ENCODE results near the gene HOMEZ. TPM values are rescaled to one million over a fixed set of nuclear protein-coding genes. Genes with fewer than 3 reads are reported as not detected.
"Not testable (repeated sequence)": the region's sequence is repeated elsewhere in the genome, so short reads cannot be mapped to it uniquely, and the experiment has no call there.

Gene HOMEZ
- total RNA-seq, 2 donors from 2014 or later: 23.8 to 32.0 TPM

DNA sequence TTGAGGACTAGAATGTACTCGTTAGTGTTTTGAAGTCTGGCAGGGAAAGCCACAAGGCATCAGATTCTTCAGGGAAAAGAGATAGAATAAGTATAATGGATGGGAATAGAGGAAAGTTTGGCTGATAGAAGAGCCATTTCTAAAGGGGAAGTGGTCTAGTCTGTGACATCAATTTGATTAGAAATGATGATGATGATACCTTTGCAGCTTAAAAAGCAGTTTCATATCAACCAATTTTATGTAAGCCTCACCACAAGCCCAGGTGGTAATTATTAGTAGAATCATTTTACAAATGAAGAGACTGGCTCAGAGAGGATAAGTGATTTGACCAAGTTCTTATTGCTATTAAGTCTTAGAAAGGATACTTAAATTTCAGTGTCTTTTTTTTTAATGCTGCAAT is 45.3 kb downstream of the HOMEZ start:
- WGBS, 2 experiments (ENCODE audit: insufficient coverage in 1 of 2, insufficient read length in 1 of 2): 67 to 87% methylated on average over 1 of the region's 1 CpG
- Histone ChIP-seq H3K36me3 (ENCODE audit: control insufficient read depth, insufficient read depth, low read length) (no peaks in the 10 kb centered on the region), H3K9ac (ENCODE audit: extremely low read depth, low read length, poor library complexity, severe bottlenecking) (no peak overlapping the region), H3K9me3 (ENCODE audit: control insufficient read depth, low read length) (no peaks in the 10 kb centered on the region), H3K4me1 (ENCODE audit: control insufficient read depth, insufficient read depth, low read length) (no peaks in the 10 kb centered on the region), H3K27ac (ENCODE audit: low read depth, low read length) (no peak overlapping the region), H3K4me3 (ENCODE audit: low read length) (no peak overlapping the region), H3K27me3 (ENCODE audit: control insufficient read depth, insufficient read depth, low read length, poor library complexity, severe bottlenecking) (no peaks in the 10 kb centered on the region)
- TF ChIP-seq, protein P1, sequence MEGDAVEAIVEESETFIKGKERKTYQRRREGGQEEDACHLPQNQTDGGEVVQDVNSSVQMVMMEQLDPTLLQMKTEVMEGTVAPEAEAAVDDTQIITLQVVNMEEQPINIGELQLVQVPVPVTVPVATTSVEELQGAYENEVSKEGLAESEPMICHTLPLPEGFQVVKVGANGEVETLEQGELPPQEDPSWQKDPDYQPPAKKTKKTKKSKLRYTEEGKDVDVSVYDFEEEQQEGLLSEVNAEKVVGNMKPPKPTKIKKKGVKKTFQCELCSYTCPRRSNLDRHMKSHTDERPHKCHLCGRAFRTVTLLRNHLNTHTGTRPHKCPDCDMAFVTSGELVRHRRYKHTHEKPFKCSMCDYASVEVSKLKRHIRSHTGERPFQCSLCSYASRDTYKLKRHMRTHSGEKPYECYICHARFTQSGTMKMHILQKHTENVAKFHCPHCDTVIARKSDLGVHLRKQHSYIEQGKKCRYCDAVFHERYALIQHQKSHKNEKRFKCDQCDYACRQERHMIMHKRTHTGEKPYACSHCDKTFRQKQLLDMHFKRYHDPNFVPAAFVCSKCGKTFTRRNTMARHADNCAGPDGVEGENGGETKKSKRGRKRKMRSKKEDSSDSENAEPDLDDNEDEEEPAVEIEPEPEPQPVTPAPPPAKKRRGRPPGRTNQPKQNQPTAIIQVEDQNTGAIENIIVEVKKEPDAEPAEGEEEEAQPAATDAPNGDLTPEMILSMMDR (conservative IDR thresholded peaks at IDR 0.05): no peak
- Mint-ChIP-seq H3K27ac (no peak overlapping the region), H3K4me3 (no peak overlapping the region), H3K9me3 (no peaks in the 10 kb centered on the region), H3K36me3 (ENCODE audit: low read depth) (no peaks in the 10 kb centered on the region), H3K4me1 (peaks cover 3% of the 10 kb centered on the region), H3K27me3 (ENCODE audit: insufficient read depth) (no peaks in the 10 kb centered on the region)
- no peak for DNase-seq

DNA sequence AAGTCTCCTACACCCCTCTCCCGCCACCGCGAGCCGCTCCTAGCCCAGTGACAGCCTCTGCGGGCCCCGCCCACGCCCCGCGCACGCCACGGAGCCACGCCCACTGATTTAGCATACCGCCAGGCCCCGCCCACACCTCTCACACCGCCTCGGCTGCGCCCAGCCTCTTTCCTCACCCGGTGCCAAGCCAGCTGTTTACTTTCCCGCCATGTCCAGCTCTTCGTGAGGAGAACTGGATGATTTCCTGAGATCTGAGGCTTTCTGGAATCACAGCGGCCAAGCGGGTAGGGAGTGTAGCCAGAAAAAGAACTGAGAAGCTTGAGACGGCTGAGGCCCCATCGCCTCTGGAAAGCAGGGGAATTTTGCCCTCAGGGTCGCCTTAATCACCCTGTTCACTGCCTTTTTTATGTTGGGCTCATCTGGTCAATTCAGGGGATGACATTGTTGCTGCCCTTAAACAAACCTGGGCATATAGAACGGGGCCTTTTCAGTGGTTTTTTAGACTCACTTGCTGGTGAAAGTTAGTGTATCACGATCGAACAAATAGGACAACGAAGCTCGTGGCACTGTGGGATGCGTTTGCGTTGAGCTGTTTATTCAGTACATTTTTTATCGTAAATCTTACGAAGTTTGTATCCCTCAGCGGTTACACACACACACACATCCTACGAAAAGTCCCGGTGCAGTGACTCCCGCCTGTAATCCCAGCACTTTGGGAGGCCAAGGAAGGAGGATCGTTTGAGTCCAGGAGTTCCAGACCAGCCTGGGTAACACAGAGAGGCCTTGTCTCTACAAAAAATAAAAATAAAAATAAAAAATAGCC is 47.9 kb downstream of the HOMEZ start, which contains the start of gene RNF212B:
Gene RNF212B (plus strand): TSS at position 165 of the 823 bp plus-strand sequence. CDS start 2,410 bp downstream, outside the sequence.
- no peaks in the 10 kb centered on the region for H3K9me3 ChIP-seq (ENCODE audit: control insufficient read depth, low read length)
- Mint-ChIP-seq H3K9me3 (peaks cover 4% of the 10 kb centered on the region), H3K27ac (no peak within 1 kb of the TSS), H3K4me1 (no peaks in the 10 kb centered on the region), H3K27me3 (ENCODE audit: insufficient read depth) (no peaks in the 10 kb centered on the region), H3K4me3 (peak within 1 kb of the TSS; percentile 46), H3K36me3 (ENCODE audit: low read depth) (no peaks in the 10 kb centered on the region)
- peak; percentile 98 for DNase-seq
- no peaks in the 10 kb centered on the region for H3K27me3 ChIP-seq (ENCODE audit: control insufficient read depth, insufficient read depth, low read length, poor library complexity, severe bottlenecking)
- TF ChIP-seq, protein P1 (conservative IDR thresholded peaks at IDR 0.05): no peak
- H3K9ac ChIP-seq (ENCODE audit: extremely low read depth, low read length, poor library complexity, severe bottlenecking): no peak within 1 kb of the TSS
- H3K27ac ChIP-seq (ENCODE audit: low read depth, low read length): no peak within 1 kb of the TSS
- 41 to 58% methylated on average over 23 to 39 of the region's 39 CpGs for WGBS, 2 experiments (ENCODE audit: insufficient coverage in 1 of 2, insufficient read length in 1 of 2)
- H3K4me3 ChIP-seq (ENCODE audit: low read length): peak within 1 kb of the TSS; percentile 72
- H3K4me1 ChIP-seq (ENCODE audit: control insufficient read depth, insufficient read depth, low read length): no peaks in the 10 kb centered on the region
- H3K36me3 ChIP-seq (ENCODE audit: control insufficient read depth, insufficient read depth, low read length): no peaks in the 10 kb centered on the region

DNA sequence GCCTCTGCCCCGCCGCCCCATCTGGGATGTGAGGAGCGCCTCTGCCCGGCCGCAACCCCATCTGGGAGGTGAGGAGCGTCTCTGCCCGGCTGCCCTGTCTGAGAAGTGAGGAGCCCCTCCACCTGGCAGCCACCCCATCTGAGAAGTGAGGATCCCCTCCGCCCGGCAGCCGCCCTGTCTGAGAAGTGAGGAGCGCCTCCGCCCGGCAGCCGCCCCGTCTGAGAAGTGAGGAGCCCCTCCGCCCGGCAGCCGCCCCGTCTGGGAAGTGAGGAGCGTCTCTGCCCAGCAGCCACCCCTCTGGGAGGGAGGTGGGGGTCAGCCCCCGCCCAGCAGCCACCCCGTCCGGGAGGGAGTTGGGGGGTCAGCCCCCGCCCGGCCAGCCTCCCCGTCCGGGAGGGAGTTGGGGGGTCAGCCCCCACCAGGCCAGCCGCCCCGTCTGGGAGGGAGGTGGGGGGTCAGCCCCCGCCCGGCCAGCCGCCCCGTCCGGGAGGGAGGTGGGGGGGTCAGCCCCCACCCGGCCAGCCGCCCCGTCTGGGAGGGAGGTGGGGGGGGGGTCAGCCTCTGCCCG is 53.6 kb downstream of the HOMEZ start:
- H3K4me1 ChIP-seq (ENCODE audit: control insufficient read depth, insufficient read depth, low read length); H3K9ac ChIP-seq (ENCODE audit: extremely low read depth, low read length, poor library complexity, severe bottlenecking); H3K27ac ChIP-seq (ENCODE audit: low read depth, low read length); H3K27me3 ChIP-seq (ENCODE audit: control insufficient read depth, insufficient read depth, low read length, poor library complexity, severe bottlenecking); H3K4me3 Mint-ChIP-seq; H3K27ac Mint-ChIP-seq; H3K4me3 ChIP-seq (ENCODE audit: low read length); H3K9me3 ChIP-seq (ENCODE audit: control insufficient read depth, low read length); H3K27me3 Mint-ChIP-seq (ENCODE audit: insufficient read depth); H3K36me3 Mint-ChIP-seq (ENCODE audit: low read depth); H3K36me3 ChIP-seq (ENCODE audit: control insufficient read depth, insufficient read depth, low read length); DNase-seq; H3K4me1 Mint-ChIP-seq: not testable (repeated sequence)
- 94 to 98% methylated on average over 6 to 30 of the region's 38 CpGs for WGBS, 2 experiments (ENCODE audit: insufficient coverage in 1 of 2, insufficient read length in 1 of 2)
- peaks cover 22% of the 10 kb centered on the region for H3K9me3 Mint-ChIP-seq

Data from endodermal cell (in vitro differentiated cells).